Measurements from ENCODE around the gene SAMD10. TPM values are rescaled to one million over a fixed set of nuclear protein-coding genes. Genes with fewer than 3 reads are reported as not detected.

The SAMD10 gene
- total and polyA plus RNA-seq, 5 donors, result 3.3 to 4.9 (median 3.9) TPM

DNA sequence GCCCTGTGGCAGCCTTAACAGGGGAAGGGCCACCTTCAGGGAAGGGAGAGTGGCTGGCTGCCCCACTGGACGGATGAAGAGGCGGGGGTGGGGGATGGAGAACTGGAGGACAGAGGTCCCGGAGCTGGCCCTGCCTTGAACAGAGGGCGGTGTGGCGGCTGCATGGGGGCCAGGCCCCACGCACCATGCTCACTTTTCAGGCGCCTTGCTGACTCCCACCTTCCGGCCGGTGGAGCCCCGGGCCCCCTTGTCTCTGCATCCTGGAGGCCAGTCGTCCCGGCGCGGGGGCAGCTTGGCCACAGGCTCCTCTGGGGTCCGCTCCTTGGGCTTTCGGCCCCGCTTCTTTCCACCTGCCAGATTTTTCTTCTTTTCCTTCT lies 19.8 kb downstream of the SAMD10 start:
- intact Hi-C loops (cut with DNase I), result loop anchor here in 1 of 4 donors (5.0 kb wide), 1 partner anchor 52 kb away; no protein-coding TSS in a partner anchor
- H3K27ac ChIP-seq (ENCODE audit: low read length), result no peak overlapping the region
- no peaks in the 10 kb centered on the region for H3K4me1 ChIP-seq (ENCODE audit: control insufficient read depth, insufficient read depth, low read length)
- H3K9me3 ChIP-seq (ENCODE audit: control insufficient read depth, low read length), result no peaks in the 10 kb centered on the region
- no peak overlapping the region for H3K4me3 ChIP-seq (ENCODE audit: low read length)
- 91% methylated on average over 17 of the region's 17 CpGs for WGBS
- ATAC-seq (no peak), DNase-seq (peak in 2 of 3 donors; percentile 60 to 64)
- no peaks in the 10 kb centered on the region for H3K27me3 ChIP-seq (ENCODE audit: control insufficient read depth, insufficient read depth)

DNA sequence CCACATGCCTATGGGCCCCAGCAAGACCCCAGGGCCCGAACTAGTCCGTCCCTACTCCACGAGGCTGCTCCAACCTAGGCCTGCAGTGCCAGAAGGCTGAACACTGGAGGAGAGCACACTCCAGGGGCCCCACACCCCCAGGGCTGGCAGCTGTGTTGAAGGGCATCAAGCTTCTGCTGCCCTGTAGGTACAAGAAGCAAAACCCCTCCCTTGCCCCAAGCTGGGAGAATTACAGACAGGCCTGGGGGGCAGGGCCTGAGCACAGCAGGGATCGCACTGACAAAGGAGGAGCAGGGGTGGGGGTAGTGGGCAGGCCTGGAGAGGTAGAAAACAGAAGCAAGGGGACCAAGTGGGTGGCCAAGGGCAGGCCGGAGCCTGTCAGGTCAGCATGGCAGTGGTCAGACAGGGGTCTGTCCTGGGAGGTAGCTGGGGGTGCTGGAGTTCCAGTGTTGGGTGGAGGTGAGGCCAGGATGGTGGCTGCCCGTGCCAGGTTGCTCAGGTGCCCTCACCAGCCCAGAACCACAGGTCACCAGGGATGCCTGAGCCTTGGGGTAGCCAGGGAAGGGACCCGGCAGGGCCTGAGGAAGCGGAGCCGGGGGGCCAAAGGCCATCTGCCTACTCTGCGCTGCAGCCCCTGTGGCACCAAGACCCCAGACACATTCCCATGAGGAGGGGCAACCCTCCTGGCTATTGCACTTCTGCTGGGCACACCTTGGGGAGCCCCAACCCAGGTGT lies 20.3 kb downstream of the SAMD10 start:
- H3K4me1 ChIP-seq (ENCODE audit: control insufficient read depth, insufficient read depth, low read length), result peaks cover under 1% of the 10 kb centered on the region
- H3K27me3 ChIP-seq (ENCODE audit: control insufficient read depth, insufficient read depth), result no peaks in the 10 kb centered on the region
- H3K4me3 ChIP-seq (ENCODE audit: low read length), result no peak overlapping the region
- 87% methylated on average over 10 of the region's 10 CpGs for WGBS
- no peaks in the 10 kb centered on the region for H3K9me3 ChIP-seq (ENCODE audit: control insufficient read depth, low read length)
- ATAC-seq (no peak), DNase-seq (no peak)
- intact Hi-C loops (cut with DNase I), result loop anchor here in 1 of 4 donors (5.0 kb wide), 1 partner anchor 52 kb away; no protein-coding TSS in a partner anchor
- no peak overlapping the region for H3K27ac ChIP-seq (ENCODE audit: low read length)

DNA sequence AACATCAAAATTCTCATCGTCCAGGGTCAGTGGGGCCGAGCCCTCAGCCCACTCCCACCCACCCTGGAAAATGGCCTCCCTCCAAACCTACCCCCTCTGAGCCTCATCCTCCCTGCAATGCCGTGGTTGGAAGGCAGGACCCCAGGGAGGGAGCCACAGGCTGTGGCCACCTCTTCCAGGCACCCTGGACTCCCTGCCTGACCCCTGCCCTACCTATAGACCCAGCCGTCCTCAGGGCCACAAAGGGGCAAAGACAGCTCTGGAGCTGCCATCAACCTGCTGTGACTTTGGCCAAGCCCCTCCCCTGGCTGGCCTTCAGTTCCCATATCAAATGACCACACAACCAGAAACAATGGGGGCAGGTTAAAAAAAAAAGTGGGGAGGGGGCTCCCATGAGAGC lies 21.0 kb downstream of the SAMD10 start:
- Histone ChIP-seq H3K4me1 (ENCODE audit: control insufficient read depth, insufficient read depth, low read length) (peaks cover 3% of the 10 kb centered on the region), H3K9me3 (ENCODE audit: control insufficient read depth, low read length) (no peaks in the 10 kb centered on the region), H3K27ac (ENCODE audit: low read length) (no peak overlapping the region), H3K4me3 (ENCODE audit: low read length) (no peak overlapping the region), H3K27me3 (ENCODE audit: control insufficient read depth, insufficient read depth) (no peaks in the 10 kb centered on the region)
- DNase-seq (no peak), ATAC-seq (no peak)
- intact Hi-C loops (cut with DNase I), result loop anchor here in 1 of 4 donors (5.0 kb wide), 1 partner anchor 51 kb away; no protein-coding TSS in a partner anchor
- 65% methylated on average over 4 of the region's 4 CpGs for WGBS

DNA sequence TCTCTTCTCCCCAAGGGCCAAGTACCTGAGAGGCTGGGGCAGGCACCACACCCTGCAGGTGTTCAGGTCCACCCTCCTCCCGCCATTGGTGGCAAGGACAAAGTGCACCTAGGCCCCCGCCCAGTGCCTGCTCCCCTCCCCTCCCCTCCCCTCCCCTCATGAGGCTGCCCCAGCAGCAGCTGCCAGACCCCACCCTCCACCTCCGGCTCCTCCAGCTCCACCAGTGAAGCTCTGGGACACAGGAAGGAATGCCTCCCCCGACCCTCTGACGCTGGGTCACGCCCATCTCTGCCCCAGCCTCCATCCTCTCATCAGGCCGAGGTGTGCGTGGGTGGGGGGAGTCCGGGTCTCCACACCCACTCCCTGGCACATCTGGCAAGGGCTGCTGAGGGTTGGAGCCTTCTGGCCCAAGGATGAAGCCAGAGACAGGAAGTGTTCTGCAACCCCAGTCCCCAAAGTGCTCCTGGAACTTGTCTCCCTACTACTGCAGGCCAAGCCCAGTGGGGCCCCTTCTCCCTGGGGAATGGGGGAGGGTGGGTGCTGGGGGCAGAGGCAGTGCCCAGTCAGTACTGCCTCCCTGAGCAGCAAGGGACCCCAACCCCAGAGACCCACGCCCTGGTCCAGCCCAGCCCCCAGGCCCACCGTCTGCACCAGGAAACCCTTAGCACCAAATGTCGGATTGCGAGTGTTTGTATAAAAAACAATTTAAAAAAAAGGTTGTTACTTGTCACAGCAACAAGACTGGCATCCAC lies 21.6 kb downstream of the SAMD10 start:
- no peak overlapping the region for H3K27ac ChIP-seq (ENCODE audit: low read length)
- no peaks in the 10 kb centered on the region for H3K9me3 ChIP-seq (ENCODE audit: control insufficient read depth, low read length)
- H3K4me1 ChIP-seq (ENCODE audit: control insufficient read depth, insufficient read depth, low read length), result peaks cover 3% of the 10 kb centered on the region
- no peak overlapping the region for H3K4me3 ChIP-seq (ENCODE audit: low read length)
- ATAC-seq, result peak in 1 of 2 donors; percentile 1
- no peaks in the 10 kb centered on the region for H3K27me3 ChIP-seq (ENCODE audit: control insufficient read depth, insufficient read depth)
- intact Hi-C loops (cut with DNase I), result loop anchor here in 1 of 4 donors (5.0 kb wide), 1 partner anchor 51 kb away; no protein-coding TSS in a partner anchor
- DNase-seq, result peak in 2 of 3 donors; percentile 63 to 76
- WGBS, result 45% methylated on average over 13 of the region's 13 CpGs

DNA sequence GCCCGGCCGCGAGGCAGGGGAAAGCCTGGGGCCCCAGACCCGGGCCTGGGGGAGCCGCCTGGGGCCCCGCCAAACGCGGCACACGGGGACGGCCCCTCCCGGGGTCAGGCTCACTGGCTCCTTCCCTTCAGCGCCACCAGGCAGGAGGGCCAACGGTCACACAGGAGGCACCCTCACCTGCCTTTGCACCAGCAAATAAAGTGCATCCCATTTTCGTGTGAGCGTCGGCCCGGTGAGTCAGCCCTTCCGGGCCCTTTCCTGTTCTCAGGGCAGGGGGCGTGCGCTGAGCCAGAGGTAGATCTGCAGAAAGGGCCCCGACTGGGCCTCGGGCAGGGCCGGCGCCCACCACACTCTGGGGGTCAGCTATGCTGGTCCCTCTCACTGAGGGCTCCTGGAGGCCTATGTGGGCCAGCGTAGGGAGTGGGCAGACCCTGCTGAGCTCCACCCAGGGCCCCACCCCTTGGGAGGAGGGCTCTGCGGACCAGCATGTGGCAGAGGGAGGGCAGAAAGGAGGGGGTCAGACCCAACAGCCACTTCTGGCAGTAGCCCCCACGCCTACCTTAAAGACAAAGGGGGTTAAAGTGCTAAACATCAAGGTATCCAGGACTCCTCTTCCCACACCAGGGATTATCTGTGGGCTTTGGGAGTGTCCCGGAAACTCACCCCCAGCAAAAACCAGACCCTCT lies 22.3 kb downstream of the SAMD10 start:
- H3K4me1 ChIP-seq (ENCODE audit: control insufficient read depth, insufficient read depth, low read length), result peaks cover 5% of the 10 kb centered on the region
- H3K4me3 ChIP-seq (ENCODE audit: low read length), result peak overlapping the region; percentile 41
- 3% methylated on average over 28 of the region's 28 CpGs for WGBS
- intact Hi-C loops (cut with DNase I), result loop anchor here in 1 of 4 donors (5.0 kb wide), 1 partner anchor 50 kb away; no protein-coding TSS in a partner anchor
- no peaks in the 10 kb centered on the region for H3K27me3 ChIP-seq (ENCODE audit: control insufficient read depth, insufficient read depth)
- H3K9me3 ChIP-seq (ENCODE audit: control insufficient read depth, low read length), result no peaks in the 10 kb centered on the region
- peak; percentile 80 to 92 (median 92) for DNase-seq
- peak; percentile 64 to 71 for ATAC-seq
- no peak overlapping the region for H3K27ac ChIP-seq (ENCODE audit: low read length)

DNA sequence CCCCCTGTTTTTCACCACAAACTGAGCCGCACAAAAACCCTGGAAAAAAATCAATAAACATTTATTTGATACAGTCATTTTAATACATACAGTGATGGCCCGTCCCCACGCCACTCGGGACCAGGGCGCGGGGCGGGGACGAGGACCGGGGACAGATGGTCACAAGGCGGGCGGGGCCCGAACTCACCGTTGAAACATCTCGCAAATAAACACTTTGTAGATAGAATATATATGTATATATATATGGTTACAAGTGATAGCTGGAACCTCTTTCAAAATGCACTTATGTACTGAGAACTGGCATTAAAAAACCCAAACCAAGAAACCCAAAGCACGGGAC lies 22.8 kb downstream of the SAMD10 start:
- Histone ChIP-seq H3K4me1 (ENCODE audit: control insufficient read depth, insufficient read depth, low read length) (peaks cover 8% of the 10 kb centered on the region), H3K27ac (ENCODE audit: low read length) (no peak overlapping the region), H3K4me3 (ENCODE audit: low read length) (peak overlapping the region; percentile 41), H3K27me3 (ENCODE audit: control insufficient read depth, insufficient read depth) (no peaks in the 10 kb centered on the region), H3K9me3 (ENCODE audit: control insufficient read depth, low read length) (no peaks in the 10 kb centered on the region)
- DNase-seq, result no peak
- WGBS, result under 1% methylated on average over 15 of the region's 15 CpGs
- intact Hi-C loops (cut with DNase I), result loop anchor here in 1 of 4 donors (5.0 kb wide), 1 partner anchor 49 kb away; no protein-coding TSS in a partner anchor
- ATAC-seq, result no peak

DNA sequence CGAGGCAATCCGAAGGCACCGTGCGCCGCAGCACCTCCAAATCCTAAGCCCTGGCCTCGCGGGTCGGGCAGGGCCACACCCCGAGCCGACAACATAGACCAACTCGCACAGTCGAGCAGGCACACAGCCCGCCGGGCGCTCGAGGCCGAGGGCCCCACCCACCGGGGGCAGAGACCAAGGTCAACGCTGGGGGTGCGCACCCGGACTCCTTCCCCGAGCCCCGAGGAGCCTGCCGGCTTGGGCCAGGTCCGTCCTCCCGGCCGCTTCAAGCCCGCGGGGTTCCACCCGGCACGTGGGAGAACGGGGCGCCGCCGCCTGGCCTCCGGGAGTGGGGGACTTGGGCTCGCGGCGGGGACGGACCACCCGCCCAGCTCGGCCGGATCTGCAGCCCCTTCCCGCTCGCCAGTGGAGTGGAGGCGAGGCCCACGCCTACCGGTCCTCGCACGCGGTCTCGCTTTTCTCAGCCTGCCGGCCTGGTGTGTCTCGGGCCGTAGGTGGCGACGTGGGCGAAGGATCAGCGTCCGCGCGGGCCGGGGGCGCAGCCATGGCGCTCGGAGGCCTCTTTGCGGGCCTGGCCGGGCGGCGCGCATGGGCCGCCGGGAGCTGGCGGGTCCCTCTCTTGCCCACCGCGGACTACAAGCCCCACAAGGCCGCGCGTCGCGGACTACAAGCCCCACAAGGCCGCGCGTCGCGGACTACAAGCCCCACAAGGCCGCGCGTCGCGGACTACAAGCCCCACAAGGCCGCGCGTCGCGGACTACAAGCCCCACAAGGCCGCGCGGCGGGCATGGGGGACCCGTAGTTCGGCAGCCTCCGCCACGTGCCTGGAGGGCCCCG lies 23.4 kb downstream of the SAMD10 start, which contains the start of gene UCKL1:
TSS of gene UCKL1 (minus strand) at position 590 of the 837 bp plus-strand sequence. CDS start at position 546, 44 bp downstream.
- intact Hi-C loops (cut with DNase I), result loop anchor here in 1 of 4 donors (5.0 kb wide), 1 partner anchor 49 kb away; no protein-coding TSS in a partner anchor

DNA sequence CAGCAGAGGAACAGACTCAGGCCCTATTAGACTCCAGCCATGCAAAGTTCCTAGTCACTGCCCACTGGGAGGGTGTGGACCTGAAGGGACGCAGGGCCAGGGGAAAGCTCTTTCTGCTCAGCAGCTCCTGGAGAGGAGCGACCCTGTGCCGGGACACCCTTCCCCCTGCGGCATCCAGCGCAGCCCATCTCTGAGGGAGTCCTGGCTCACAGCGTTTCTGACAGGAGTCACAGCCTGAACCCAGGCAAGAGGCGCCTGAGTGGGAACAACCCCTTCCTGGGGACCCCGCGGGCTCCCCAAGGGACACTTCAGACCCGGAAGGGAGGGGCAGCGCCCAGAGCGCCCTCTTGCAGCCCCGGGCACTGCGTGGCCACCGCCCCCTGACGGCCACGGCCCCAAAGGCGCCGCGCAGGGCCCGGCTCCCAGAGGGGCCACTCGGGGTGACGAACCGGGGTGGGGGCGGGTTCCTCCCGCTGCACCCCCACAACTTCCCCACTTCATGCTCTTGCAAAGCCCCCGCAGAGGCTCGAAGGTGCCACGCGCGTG lies 24.1 kb downstream of the SAMD10 start:
- intact Hi-C loops (cut with DNase I), result loop anchor here in 1 of 4 donors (5.0 kb wide), 1 partner anchor 48 kb away; no protein-coding TSS in a partner anchor
- Histone ChIP-seq H3K27me3 (ENCODE audit: control insufficient read depth, insufficient read depth) (no peaks in the 10 kb centered on the region), H3K27ac (ENCODE audit: low read length) (peak overlapping the region; percentile 85), H3K9me3 (ENCODE audit: control insufficient read depth, low read length) (no peaks in the 10 kb centered on the region), H3K4me3 (ENCODE audit: low read length) (peak overlapping the region; percentile 71), H3K4me1 (ENCODE audit: control insufficient read depth, insufficient read depth, low read length) (peaks cover 8% of the 10 kb centered on the region)
- DNase-seq, result peak; percentile 64 to 86 (median 82)
- peak; percentile 9 to 34 for ATAC-seq
- under 1% methylated on average over 31 of the region's 31 CpGs for WGBS

More for the DNA sequence above, 23.4 kb downstream of the SAMD10 start, which contains the start of gene UCKL1:
- Histone ChIP-seq H3K4me1 (ENCODE audit: control insufficient read depth, insufficient read depth, low read length) (peaks cover 8% of the 10 kb centered on the region), H3K27me3 (ENCODE audit: control insufficient read depth, insufficient read depth) (no peaks in the 10 kb centered on the region), H3K9me3 (ENCODE audit: control insufficient read depth, low read length) (no peaks in the 10 kb centered on the region), H3K27ac (ENCODE audit: low read length) (peak within 1 kb of the TSS; percentile 85), H3K4me3 (ENCODE audit: low read length) (peak within 1 kb of the TSS; percentile 71)
- DNase-seq, result peak; percentile 95 to 98 (median 97)
- peak; percentile 88 to 89 for ATAC-seq
- under 1% methylated on average over 105 of the region's 105 CpGs for WGBS

DNA sequence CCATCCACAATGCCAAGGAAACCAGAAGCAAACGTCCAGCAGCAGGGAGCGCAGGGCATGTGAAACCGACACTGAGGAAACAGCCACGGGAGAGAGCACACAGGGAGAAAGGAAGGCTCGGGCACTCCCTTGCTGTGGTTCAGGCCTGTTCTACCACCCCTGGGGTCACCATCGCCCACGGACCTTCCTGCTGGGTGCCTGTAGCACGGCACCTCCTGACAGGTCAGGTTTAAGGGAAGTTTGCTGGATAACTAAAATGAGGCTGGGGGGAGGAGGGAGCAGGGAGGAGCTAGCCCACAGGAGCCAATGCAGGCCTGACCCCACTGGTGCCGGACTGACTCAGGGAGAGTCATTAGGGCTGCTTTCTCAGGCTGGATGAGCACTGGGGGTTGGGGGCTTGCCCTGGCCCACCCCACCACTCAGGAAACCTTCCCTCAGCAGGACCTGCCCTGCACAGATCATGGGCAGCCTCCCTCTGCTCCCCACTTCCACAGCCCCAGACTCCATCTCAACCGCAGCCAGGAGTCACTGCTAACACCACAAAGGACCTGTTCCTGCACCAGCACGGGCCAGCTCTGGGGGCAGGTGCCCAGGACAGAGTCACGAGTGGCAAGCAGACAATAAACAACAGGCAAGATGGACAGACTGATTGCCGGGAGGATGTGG lies 25.5 kb downstream of the SAMD10 start:
- Histone ChIP-seq H3K9me3 (ENCODE audit: control insufficient read depth, low read length) (no peaks in the 10 kb centered on the region), H3K4me3 (ENCODE audit: low read length) (no peak overlapping the region), H3K4me1 (ENCODE audit: control insufficient read depth, insufficient read depth, low read length) (peaks cover 13% of the 10 kb centered on the region), H3K27me3 (ENCODE audit: control insufficient read depth, insufficient read depth) (no peaks in the 10 kb centered on the region), H3K27ac (ENCODE audit: low read length) (no peak overlapping the region)
- intact Hi-C loops (cut with DNase I), result no loop called here
- peak in 2 of 3 donors; percentile 52 to 63 for DNase-seq
- 55% methylated on average over 13 of the region's 13 CpGs for WGBS
- ATAC-seq, result no peak

Measured in right cardiac atrium (tissue), 5 donors.